OCI-LY7 (cell line): ENCODE measurements around the gene TMEM131L.

Source experiments
- CTCF ChIP-seq: fragments of 200-600 bp; sonication (generic); conservative IDR thresholded peaks from 2 replicates; pipeline ENCODE4 v1.5.1; 2014; ENCODE audit warnings: mild to moderate bottlenecking, antibody characterized with exemption, low read length, moderate library complexity, mixed read lengths
- EZH2phosphoT487 ChIP-seq: fragments of 200-600 bp; sonication (generic); IDR thresholded peaks from 2 replicates; pipeline ENCODE4 v1.6.1; 2018; ENCODE audit warnings: low read depth, borderline replicate concordance, mild to moderate bottlenecking, mixed run types, antibody characterized with exemption, low read length, moderate library complexity, mixed read lengths

GRCh38 chr4:153522802-153523094, 56.6 kb downstream of the TMEM131L start:
- no peak for TF ChIP-seq CTCF
- TF ChIP-seq EZH2phosphoT487, result no peak
